Suprapubic skin (tissue), 4 donors: ENCODE data around the gene NIPBL. TPM values are rescaled to one million over a fixed set of nuclear protein-coding genes. Genes with fewer than 3 reads are reported as not detected.

Experiments used
- DNase-seq, 2 donors: peaks; one replicate each; pipeline ENCODE4 v3.0.0-alpha.2; 2019; ENCODE audit warnings: low spot score in 2 of 2
- H3K27ac ChIP-seq: fragments of 200-600 bp; sonication (generic); one replicate; pipeline ENCODE4 v1.5.1; 2019
- H3K27me3 ChIP-seq: fragments of 200-600 bp; sonication (generic); one replicate; pipeline ENCODE4 v1.5.1; 2019
- H3K36me3 ChIP-seq: fragments of 200-600 bp; sonication (generic); one replicate; pipeline ENCODE4 v1.5.1; 2019
- H3K4me1 ChIP-seq: fragments of 200-600 bp; sonication (generic); one replicate; pipeline ENCODE4 v1.5.1; 2019
- H3K4me3 ChIP-seq: fragments of 200-600 bp; sonication (generic); one replicate; pipeline ENCODE4 v1.5.1; 2019; ENCODE audit warnings: mild to moderate bottlenecking
- H3K9me3 ChIP-seq: fragments of 200-600 bp; sonication (generic); one replicate; pipeline ENCODE4 v1.5.1; 2019
- CTCF ChIP-seq, 2 donors: fragments of 200-600 bp in 1 of 2; fragments of 450-650 bp in 1 of 2; sonication (generic) in 1 of 2; IDR thresholded peaks; one replicate each; pipeline ENCODE4 v1.5.1; 2016 to 2019; ENCODE audit warnings: antibody characterized with exemption in 2 of 2, mild to moderate bottlenecking in 1 of 2, moderate library complexity in 1 of 2
- EP300 ChIP-seq: sonication (generic); formaldehyde crosslinking; IDR thresholded peaks from one replicate; pipeline ENCODE4 v1.6.1; 2017; ENCODE audit warnings: antibody characterized with exemption
- POLR2A ChIP-seq, 2 donors: fragments of 450-650 bp; IDR thresholded peaks; one replicate each; pipeline ENCODE4 v1.6.1; 2017; ENCODE audit warnings: antibody characterized with exemption in 2 of 2, mild to moderate bottlenecking in 2 of 2, moderate library complexity in 2 of 2
- POLR2AphosphoS5 ChIP-seq, 3 donors: sonication (generic); formaldehyde crosslinking; IDR thresholded peaks; one replicate each; pipeline ENCODE4 v1.6.1; 2017; ENCODE audit warnings: antibody characterized with exemption in 3 of 3
- WGBS: methylation state at CpG from one replicate; pipeline ENCODE4 v1.1.5; 2018; 5-methylcytosine and 5-hydroxymethylcytosine counted together
- total RNA-seq, 4 donors: library from RNA; depleted of rRNA; stranded (reverse); fragments of >200 nt; gene quantifications; one replicate each; pipeline ENCODE4 v1.1.0, GENCODE V29; 2016

Gene NIPBL
- total RNA-seq, 4 donors from 2014 or later: 40.3 to 123 (median 60.4) TPM

- no peak overlapping the region for H3K27ac ChIP-seq
- no peaks in the 10 kb centered on the region for H3K27me3 ChIP-seq
- H3K36me3 ChIP-seq: no peaks in the 10 kb centered on the region
- H3K4me3 ChIP-seq: no peak overlapping the region
- DNase-seq: no peak
- no peak for TF ChIP-seq CTCF (IDR thresholded peaks at IDR 0.05)
- no peak for TF ChIP-seq EP300
- TF ChIP-seq POLR2AphosphoS5 (IDR thresholded peaks at IDR 0.05): no peak
- TF ChIP-seq POLR2A (IDR thresholded peaks at IDR 0.05): no peak
- peaks cover 41% of the 10 kb centered on the region for H3K4me1 ChIP-seq
- 77% methylated on average over 1 of the region's 1 CpG for WGBS
- H3K9me3 ChIP-seq: no peaks in the 10 kb centered on the region
Measured at GRCh38 chr5:36949593-36949992, 73.0 kb downstream of the NIPBL start.

- no peak for DNase-seq
- Histone ChIP-seq H3K36me3 (no peaks in the 10 kb centered on the region), H3K9me3 (no peaks in the 10 kb centered on the region), H3K4me3 (no peak overlapping the region), H3K27me3 (no peaks in the 10 kb centered on the region), H3K4me1 (peaks cover 41% of the 10 kb centered on the region), H3K27ac (no peak overlapping the region)
- WGBS: 40% methylated on average over 5 of the region's 5 CpGs
- no peak for TF ChIP-seq EP300
Measured at GRCh38 chr5:36950586-36951457, 74.3 kb downstream of the NIPBL start.

GRCh38 chr5:36953043-36953442, 76.5 kb downstream of the NIPBL start:
- TF ChIP-seq CTCF (IDR thresholded peaks at IDR 0.05): no peak
- no peak for TF ChIP-seq POLR2AphosphoS5 (IDR thresholded peaks at IDR 0.05)

GRCh38 chr5:36957953-36958537, 81.5 kb downstream of the NIPBL start:
- Histone ChIP-seq H3K27me3 (no peaks in the 10 kb centered on the region), H3K4me3 (no peak overlapping the region), H3K4me1 (peaks cover 5% of the 10 kb centered on the region), H3K27ac (no peak overlapping the region), H3K9me3 (no peaks in the 10 kb centered on the region), H3K36me3 (peaks cover 13% of the 10 kb centered on the region)
- no peak for DNase-seq
- no peak for TF ChIP-seq POLR2A (IDR thresholded peaks at IDR 0.05)
- TF ChIP-seq CTCF (IDR thresholded peaks at IDR 0.05): no peak
- TF ChIP-seq EP300: no peak
- no peak for TF ChIP-seq POLR2AphosphoS5 (IDR thresholded peaks at IDR 0.05)
- WGBS: 82% methylated on average over 3 of the region's 3 CpGs

More at GRCh38 chr5:36953043-36953442, 76.5 kb downstream of the NIPBL start:
- WGBS: 51% methylated on average over 2 of the region's 2 CpGs
- no peak for DNase-seq
- H3K27me3 ChIP-seq: no peaks in the 10 kb centered on the region
- H3K27ac ChIP-seq: no peak overlapping the region
- peaks cover 7% of the 10 kb centered on the region for H3K36me3 ChIP-seq
- H3K4me3 ChIP-seq: no peak overlapping the region
- no peaks in the 10 kb centered on the region for H3K9me3 ChIP-seq
- peaks cover 38% of the 10 kb centered on the region for H3K4me1 ChIP-seq

- Histone ChIP-seq H3K27ac (no peak overlapping the region), H3K9me3 (no peaks in the 10 kb centered on the region), H3K4me3 (no peak overlapping the region), H3K36me3 (peaks cover 13% of the 10 kb centered on the region), H3K27me3 (no peaks in the 10 kb centered on the region), H3K4me1 (no peaks in the 10 kb centered on the region)
- TF ChIP-seq EP300: no peak
- TF ChIP-seq CTCF (IDR thresholded peaks at IDR 0.05): no peak
- no peak for TF ChIP-seq POLR2AphosphoS5 (IDR thresholded peaks at IDR 0.05)
- no peak for DNase-seq
- WGBS: 50% methylated on average over 2 of the region's 2 CpGs
Measured at GRCh38 chr5:36958612-36959011, 82.0 kb downstream of the NIPBL start.
